HEK293 (cell line): ENCODE data around the gene FLNA.
A peak's percentile ranks its signal among the peaks of the same experiment; 100 is the strongest.

Source experiments
- CTCF ChIA-PET: fragments of 350-600 bp; formaldehyde crosslinking; extraction: SDS; loops from one replicate; lab custom pipeline; 2021; ENCODE audit warnings: antibody characterized with exemption; lab: Yijun Ruan, JAX
- POLR2A ChIA-PET: fragments of 300-600 bp; formaldehyde crosslinking; extraction: SDS; loops from one replicate; lab custom pipeline; 2020; ENCODE audit warnings: antibody characterized with exemption, inconsistent platforms; lab: Yijun Ruan, JAX
- H3K27ac ChIP-seq: fragments of 200-500 bp; sonication (Bioruptor generic); 2 replicates; pipeline ENCODE4 v1.5.1; 2014; ENCODE audit warnings: low read depth, low read length, control low read depth, inconsistent platforms; ENCODE audit errors: extremely low read depth
- H3K36me3 ChIP-seq, 2 experiments: fragments of 200-500 bp in 1 of 2; sonication (Bioruptor generic) in 1 of 2; 1 replicate in 1 of 2; 2 replicates in 1 of 2; pipeline ENCODE4 v1.5.1; 2014 to 2017; ENCODE audit warnings: inconsistent platforms in 2 of 2, low read length in 2 of 2; ENCODE audit not compliant: control insufficient read depth in 2 of 2, insufficient read depth in 1 of 2
- H3K4me1 ChIP-seq: fragments of 200-500 bp; sonication (Bioruptor generic); 2 replicates; pipeline ENCODE4 v1.5.1; 2014; ENCODE audit warnings: mild to moderate bottlenecking, low read length, inconsistent platforms; ENCODE audit not compliant: control insufficient read depth, insufficient read depth
- H3K4me3 ChIP-seq: 2 replicates; pipeline ENCODE4 v1.5.1; 2011; ENCODE audit warnings: low read depth, mild to moderate bottlenecking, control low read depth, low read length, moderate library complexity
- H3K9me3 ChIP-seq: fragments of 200-500 bp; sonication (Bioruptor generic); 2 replicates; pipeline ENCODE4 v1.5.1; 2014; ENCODE audit warnings: low read depth, low read length, inconsistent platforms; ENCODE audit not compliant: control insufficient read depth, insufficient read depth
- EGR2 ChIP-seq: fragments of 450-650 bp; formaldehyde crosslinking; IDR thresholded peaks from 2 replicates; pipeline ENCODE4 v1.5.1; 2016; ENCODE audit warnings: low read depth, missing biosample characterization, missing genetic modification characterization
- GLIS1 ChIP-seq: fragments of 450-650 bp; formaldehyde crosslinking; IDR thresholded peaks from 2 replicates; pipeline ENCODE4 v1.5.1; 2016; ENCODE audit warnings: missing biosample characterization, missing genetic modification characterization
- HOXC10 ChIP-seq: sonication (generic); formaldehyde crosslinking; IDR thresholded peaks from 2 replicates; pipeline ENCODE4 v1.8.1; 2023; ENCODE audit warnings: mild to moderate bottlenecking, missing genetic modification reagents
- KLF17 ChIP-seq: fragments of 450-650 bp; formaldehyde crosslinking; IDR thresholded peaks from 2 replicates; pipeline ENCODE4 v1.5.1; 2016; ENCODE audit warnings: missing biosample characterization, missing genetic modification characterization
- OVOL3 ChIP-seq: fragments of 450-650 bp; formaldehyde crosslinking; IDR thresholded peaks from 2 replicates; pipeline ENCODE4 v1.5.1; 2016; ENCODE audit warnings: missing biosample characterization, missing genetic modification characterization
- PRDM10 ChIP-seq: fragments of 450-650 bp; formaldehyde crosslinking; IDR thresholded peaks from 2 replicates; pipeline ENCODE4 v1.5.1; 2016; ENCODE audit warnings: missing biosample characterization, missing genetic modification characterization
- SCRT1 ChIP-seq: fragments of 450-650 bp; formaldehyde crosslinking; IDR thresholded peaks from 2 replicates; pipeline ENCODE4 v1.5.1; 2016; ENCODE audit warnings: missing biosample characterization, missing genetic modification characterization, borderline replicate concordance
- SP3 ChIP-seq: fragments of 450-650 bp; formaldehyde crosslinking; IDR thresholded peaks from 2 replicates; pipeline ENCODE4 v1.5.1; 2016; ENCODE audit warnings: missing biosample characterization, missing genetic modification characterization
- ZBTB10 ChIP-seq: fragments of 450-650 bp; formaldehyde crosslinking; IDR thresholded peaks from 2 replicates; pipeline ENCODE4 v1.5.1; 2016; ENCODE audit warnings: missing biosample characterization, missing genetic modification characterization
- ZFHX2 ChIP-seq: fragments of 450-650 bp; formaldehyde crosslinking; conservative IDR thresholded peaks from 2 replicates; pipeline ENCODE4 v1.5.1; 2016; ENCODE audit warnings: missing biosample characterization, missing genetic modification characterization
- ZNF10 ChIP-seq: fragments of 450-650 bp; formaldehyde crosslinking; IDR thresholded peaks from 2 replicates; pipeline ENCODE4 v1.5.1; 2017; ENCODE audit warnings: missing biosample characterization, missing genetic modification characterization
- ZNF157 ChIP-seq: fragments of 450-650 bp; formaldehyde crosslinking; IDR thresholded peaks from 2 replicates; pipeline ENCODE4 v1.5.1; 2016; ENCODE audit warnings: missing biosample characterization, missing genetic modification characterization
- ZNF341 ChIP-seq: fragments of 450-650 bp; formaldehyde crosslinking; IDR thresholded peaks from 2 replicates; pipeline ENCODE4; 2016; ENCODE audit warnings: low read depth, missing biosample characterization, missing genetic modification characterization
- ZNF692 ChIP-seq: fragments of 450-650 bp; formaldehyde crosslinking; IDR thresholded peaks from 2 replicates; pipeline ENCODE4 v1.5.1; 2016; ENCODE audit warnings: missing biosample characterization, missing genetic modification characterization
- ZNF707 ChIP-seq: fragments of 450-650 bp; formaldehyde crosslinking; IDR thresholded peaks from 2 replicates; pipeline ENCODE4 v1.5.1; 2016; ENCODE audit warnings: missing biosample characterization, missing genetic modification characterization
- ZNF785 ChIP-seq: fragments of 450-650 bp; formaldehyde crosslinking; IDR thresholded peaks from 2 replicates; pipeline ENCODE4 v1.5.1; 2016; ENCODE audit warnings: missing biosample characterization, missing genetic modification characterization

FLNA gene

GRCh38 chrX:154382483-154383069 lies 8.1 kb upstream of the FLNA start:
- no peak overlapping the region for H3K27ac ChIP-seq
- POLR2A ChIA-PET, result interaction anchor here (1.1 to 3.1 kb wide), 8 partner anchors 9 to 99 kb away, joined by 3 to 26 read pairs (median 4); partner anchors contain the start of genes DNASE1L1, FLNA, LAGE3 and RPL10
- no peak overlapping the region for H3K4me3 ChIP-seq
- 0 out of 2 replicates have a peak, but pooled peaks cover 3% of the 10 kb centered on the region for H3K4me1 ChIP-seq
- peaks cover 0 to 22% of the 10 kb centered on the region in 2 experiments; a peak in 2 of 3 replicates for H3K36me3 ChIP-seq
- TF ChIP-seq KLF17 (tag by site-specific recombination) (no peak), GLIS1 (tag by site-specific recombination) (no peak), ZFHX2 (tag by site-specific recombination) (peak; percentile 66), ZBTB10 (tag by site-specific recombination) (no peak), EGR2 (tag by site-specific recombination) (peak; percentile 46; the same call in 1 of the 2 replicates), SCRT1 (tag by site-specific recombination) (peak; percentile 22; the same call in 1 of the 2 replicates), PRDM10 (tag by site-specific recombination) (peak; percentile 44; the same call in 1 of the 2 replicates), OVOL3 (no peak), ZNF707 (tag by site-specific recombination) (no peak), HOXC10 (CRISPR knock-in tag) (no peak)
- CTCF ChIA-PET, result interaction anchor here (1.3 to 3.0 kb wide), 2 partner anchors 9 to 17 kb away, joined by 6 to 18 read pairs; partner anchors contain the start of gene FLNA
- no peaks in the 10 kb centered on the region for H3K9me3 ChIP-seq

- H3K27ac ChIP-seq, result no peak overlapping the region
- ChIA-PET CTCF (interaction anchor here (3.0 kb wide), 1 partner anchor 8 kb away, joined by 18 read pairs; the partner anchor contains the start of gene FLNA), POLR2A (interaction anchor here (1.2 to 2.7 kb wide), 2 partner anchors 11 to 17 kb away, joined by 3 to 48 read pairs; partner anchors contain the start of gene RPL10)
- TF ChIP-seq ZNF692 (tag by site-specific recombination) (no peak), ZNF341 (tag by site-specific recombination) (no peak), ZNF10 (tag by site-specific recombination) (no peak), ZNF157 (tag by site-specific recombination) (no peak), ZNF785 (tag by site-specific recombination) (no peak), HOXC10 (CRISPR knock-in tag) (no peak), SP3 (tag by site-specific recombination) (no peak)
- H3K4me1 ChIP-seq, result 0 out of 2 replicates have a peak, but pooled peaks cover 3% of the 10 kb centered on the region
- no peak overlapping the region for H3K4me3 ChIP-seq
- H3K9me3 ChIP-seq, result no peaks in the 10 kb centered on the region
- H3K36me3 ChIP-seq, result peaks cover 0 to 22% of the 10 kb centered on the region in 2 experiments; a peak in 2 of 3 replicates
Measured at GRCh38 chrX:154381271-154381670, 6.8 kb upstream of the FLNA start.
